ENCODE results near the gene EIF5.

GRCh38 chr14:103317251-103317650, 16.8 kb upstream of the EIF5 start:
- no peak for TF ChIP-seq CTCF (IDR thresholded peaks at IDR 0.05)
- TF ChIP-seq POLR2A (IDR thresholded peaks at IDR 0.05) = no peak
